COR-L47 (cell line): Measurements from ENCODE around the gene ARHGDIA.
A peak's percentile ranks its signal among the peaks of the same experiment; 100 is the strongest.
"Not testable (repeated sequence)": the region's sequence is repeated elsewhere in the genome, so short reads cannot be mapped to it uniquely, and the experiment has no call there.

Experiments used
- DNase-seq: peaks from one replicate; lab custom pipeline; 2025; lab: John Stamatoyannopoulos, UW

Gene ARHGDIA

DNA sequence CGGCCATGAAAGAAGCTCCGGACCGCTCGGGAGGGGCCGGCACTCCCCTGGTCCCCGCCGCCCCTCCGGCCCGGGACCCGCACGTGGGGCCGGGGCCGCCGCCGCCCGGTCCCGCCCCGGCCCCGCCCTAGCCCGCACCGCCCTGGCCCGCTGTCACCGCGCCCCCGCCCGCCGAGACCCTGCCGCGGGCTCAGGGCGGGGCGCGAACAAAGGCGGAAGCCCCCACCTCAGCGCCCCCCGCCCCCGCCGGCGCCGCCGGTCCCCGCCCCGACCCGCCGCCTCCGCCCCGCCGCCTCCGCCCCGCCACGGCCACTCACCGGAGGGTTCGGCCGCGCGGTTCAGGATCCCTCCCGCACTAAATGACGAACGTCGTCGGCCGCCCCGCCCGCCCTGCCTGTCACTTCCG is at the start of gene ARHGDIA:
ARHGDIA (minus strand) TSS at position 357 of the 406 bp plus-strand sequence. CDS start 1,407 bp downstream, outside the sequence.
- DNase-seq = peak; percentile 82

GRCh38 chr17:81918832-81919545 is 47.9 kb upstream of the ARHGDIA start:
- DNase-seq = no peak

DNA sequence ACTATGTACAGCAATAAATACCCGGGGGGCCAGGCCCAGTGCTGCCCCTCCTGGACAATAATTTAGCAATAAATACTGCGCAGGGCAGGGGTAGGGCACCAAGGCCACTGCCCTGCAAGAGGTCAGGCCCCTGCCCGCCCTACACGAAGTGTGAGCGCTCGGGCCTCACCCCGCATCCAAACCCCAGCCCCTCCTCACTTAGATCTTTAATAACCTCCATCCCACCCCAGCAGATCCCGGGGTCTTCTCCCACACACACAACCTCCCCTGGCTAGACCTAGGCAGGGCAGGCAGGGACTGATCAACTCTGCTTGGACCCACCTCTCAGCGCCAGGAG is 47.2 kb upstream of the ARHGDIA start:
- DNase-seq = not testable (repeated sequence)

DNA sequence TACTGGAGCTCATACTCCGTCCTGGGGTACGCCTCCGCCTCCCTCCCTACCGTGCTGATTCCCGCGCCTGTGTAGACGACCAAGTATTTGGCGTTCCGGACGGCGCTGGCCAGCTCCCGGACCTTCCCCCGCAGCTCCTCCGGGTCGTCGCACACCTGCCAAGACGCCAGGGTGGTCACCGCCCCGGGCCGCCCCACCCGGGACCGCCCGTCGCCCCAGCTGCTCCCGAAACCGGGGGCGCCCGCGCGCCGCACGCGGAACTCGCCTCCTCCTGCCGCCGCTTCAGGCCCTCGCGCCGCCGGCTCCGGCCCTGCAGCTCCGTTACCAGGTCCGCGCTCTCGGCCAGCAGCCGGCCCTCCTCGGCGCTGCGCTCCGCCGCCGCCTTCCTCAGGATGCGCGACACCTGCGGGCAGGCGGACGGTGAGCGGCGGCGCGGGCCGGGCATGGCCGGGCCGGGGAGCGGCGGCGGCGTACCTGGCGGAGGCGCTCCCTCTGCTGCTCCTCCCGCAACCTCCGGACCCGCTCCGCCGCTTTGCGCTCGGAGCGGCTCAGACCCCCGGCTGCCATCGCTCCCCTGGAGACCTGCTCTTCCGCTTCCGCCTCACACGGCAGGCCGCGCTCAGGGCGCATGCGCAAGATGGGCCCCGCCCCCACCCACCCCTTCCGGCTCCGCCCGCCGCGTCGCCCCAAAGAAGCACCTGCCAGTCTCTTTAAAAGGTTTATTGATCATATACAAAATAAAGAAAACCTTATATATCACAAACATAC is 46.6 kb upstream of the ARHGDIA start, which contains the start of gene SIRT7:
SIRT7 (minus strand) TSS at position 612 of the 768 bp plus-strand sequence; CDS start at position 567, 45 bp downstream.
- peak; percentile 73 for DNase-seq

DNA sequence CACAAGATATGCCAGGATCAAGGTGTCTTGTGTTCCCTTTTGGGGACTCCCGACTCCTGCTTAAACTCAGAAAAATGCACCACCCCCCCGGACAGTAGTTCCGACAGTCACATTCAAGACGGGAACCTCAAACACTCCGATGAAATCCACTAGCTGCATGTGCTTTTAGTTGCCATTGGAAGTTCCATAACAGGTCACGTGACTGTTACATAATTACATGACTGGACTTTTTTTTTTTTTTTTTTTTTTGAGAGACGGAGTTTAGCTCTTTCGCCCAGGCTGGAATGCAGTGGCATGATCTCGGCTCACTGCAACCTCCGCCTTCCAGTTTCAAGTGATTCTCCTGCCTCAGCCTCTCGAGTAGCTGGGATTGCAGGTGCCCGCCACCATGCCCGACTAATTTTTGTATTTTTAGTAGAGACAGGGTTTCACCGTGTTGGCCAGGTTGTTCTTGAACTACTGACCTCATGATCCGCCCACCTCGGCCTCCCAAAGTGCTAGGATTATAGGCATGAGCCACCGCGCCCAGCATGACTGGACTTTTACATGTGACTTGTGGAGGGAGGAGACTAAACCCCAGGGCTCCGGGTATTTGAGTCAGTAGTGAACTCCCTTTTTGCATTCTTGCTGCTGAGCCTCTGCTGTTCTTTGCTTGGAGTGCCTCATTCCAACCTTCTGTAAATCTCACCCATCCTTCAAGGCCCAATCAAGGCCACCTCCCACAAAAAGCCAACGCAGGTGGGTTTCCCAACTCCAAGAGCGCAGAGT is 45.3 kb upstream of the ARHGDIA start:
- DNase-seq = no peak

DNA sequence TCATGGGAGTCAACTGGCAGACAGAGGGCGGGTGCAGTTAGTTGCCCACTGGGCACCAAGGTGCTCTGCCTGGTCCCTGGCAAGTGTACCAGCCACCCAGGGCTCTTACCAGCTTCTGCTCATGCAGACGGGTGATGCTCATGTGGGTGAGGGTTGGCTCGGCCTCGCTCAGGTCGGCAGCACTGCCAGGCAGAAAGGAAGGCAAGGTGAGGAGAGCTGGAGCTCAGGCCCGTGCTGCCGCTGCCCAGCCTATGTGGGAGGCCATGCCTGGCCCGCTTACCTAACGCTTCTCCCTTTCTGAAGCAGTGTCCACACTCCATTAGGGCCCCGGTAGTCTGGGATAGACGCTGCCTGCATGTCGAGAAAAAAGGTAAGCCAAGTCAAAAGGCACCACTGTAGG is 44.2 kb upstream of the ARHGDIA start:
- DNase-seq = no peak

DNA sequence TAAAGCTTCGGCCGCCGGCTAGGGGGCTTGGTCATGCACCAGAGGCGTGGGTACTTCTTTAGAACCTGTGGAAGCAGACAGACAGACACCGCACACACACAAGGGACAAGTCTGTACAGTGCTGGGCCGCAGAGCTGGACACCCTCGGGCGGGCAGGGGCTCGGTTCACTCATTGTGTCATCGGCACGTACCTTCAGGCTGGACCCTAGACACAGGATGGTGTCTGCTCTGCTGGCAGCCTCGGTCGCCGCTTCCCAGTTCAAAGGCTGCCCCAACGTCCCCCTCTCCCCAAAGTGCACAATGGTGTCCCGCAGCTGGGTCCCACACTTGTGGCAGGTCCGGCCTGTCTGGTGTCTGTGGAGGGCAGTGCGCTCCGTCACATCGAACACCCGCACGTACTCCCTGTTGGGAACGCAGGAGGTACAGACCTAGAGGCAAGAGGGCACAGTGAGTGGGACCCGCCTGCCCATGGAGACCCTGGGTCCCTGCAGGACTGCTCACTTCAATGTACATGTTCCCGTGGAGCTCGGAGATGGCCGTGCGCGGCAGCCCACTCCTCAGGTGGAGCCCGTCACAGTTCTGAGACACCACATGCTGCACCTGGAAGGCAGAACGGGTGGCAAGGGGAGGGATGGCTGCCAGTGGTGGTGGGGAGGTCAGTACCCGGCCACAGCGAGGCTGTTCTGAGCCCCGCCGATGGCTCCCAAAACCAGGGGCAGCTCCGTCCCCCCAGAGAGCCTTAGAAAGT is 43.1 kb upstream of the ARHGDIA start:
- DNase-seq = no peak

GRCh38 chr17:81913394-81914102 is 42.4 kb upstream of the ARHGDIA start:
- no peak for DNase-seq

DNA sequence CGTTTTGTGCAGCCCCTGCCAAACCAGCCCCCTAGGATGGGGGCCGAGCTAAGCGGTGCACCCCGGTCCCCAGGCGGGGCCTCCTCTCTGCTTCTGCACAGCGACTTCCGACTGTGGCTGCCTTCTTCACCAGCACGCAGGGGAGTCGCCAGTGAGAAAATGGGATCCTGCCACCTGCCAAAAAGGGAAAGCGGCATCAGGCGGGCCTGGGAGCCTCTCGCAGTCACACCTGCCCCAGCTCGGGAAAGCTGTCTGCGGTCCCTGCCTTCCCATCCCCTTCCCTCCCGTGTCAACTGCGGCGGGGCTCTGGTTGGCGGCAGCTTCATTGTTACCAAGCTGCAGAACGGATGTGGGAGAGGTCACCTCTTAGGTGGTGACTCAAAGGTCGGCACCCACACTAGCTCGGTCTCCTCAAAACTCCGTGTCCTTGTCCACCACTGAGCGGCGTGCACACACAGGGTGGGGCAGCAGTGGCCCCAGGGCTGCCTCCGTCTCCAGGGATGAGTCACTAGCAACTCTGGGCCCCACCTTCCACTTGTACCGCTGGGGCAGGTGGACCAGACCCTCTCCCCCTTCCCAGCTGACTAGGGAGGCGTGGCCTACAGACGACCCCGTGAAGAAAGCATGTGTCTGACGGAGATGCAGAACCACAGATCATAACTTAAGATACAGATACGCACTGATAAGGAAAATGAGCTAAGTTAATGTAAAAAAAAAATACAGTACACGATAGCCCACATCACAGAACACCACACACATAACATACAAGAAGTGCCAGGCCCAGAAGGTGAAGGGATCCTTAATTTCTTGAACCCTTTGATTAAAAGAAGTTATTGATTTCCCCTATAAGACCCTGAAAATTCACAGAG is 41.5 kb upstream of the ARHGDIA start:
- no peak for DNase-seq

DNA sequence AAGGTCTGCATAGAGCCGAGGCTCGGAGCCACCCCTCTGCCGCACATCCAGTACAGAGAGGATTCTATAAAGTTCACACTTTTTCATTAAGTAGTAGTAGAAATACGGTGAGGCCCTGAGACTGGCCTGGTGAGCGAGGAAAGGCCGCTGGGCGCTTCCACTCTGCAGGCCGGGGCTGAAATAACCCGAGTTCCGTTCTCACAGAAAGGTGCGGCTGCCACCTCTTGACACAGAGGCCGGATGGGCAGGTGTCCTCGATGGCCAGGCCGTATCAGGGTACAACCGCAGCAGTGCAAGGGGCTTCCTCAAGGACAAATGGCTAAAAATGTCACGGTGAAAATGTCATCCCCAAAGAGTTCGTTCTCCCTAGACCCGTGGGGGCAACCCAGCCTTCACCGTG is 40.8 kb upstream of the ARHGDIA start:
- no peak for DNase-seq

DNA sequence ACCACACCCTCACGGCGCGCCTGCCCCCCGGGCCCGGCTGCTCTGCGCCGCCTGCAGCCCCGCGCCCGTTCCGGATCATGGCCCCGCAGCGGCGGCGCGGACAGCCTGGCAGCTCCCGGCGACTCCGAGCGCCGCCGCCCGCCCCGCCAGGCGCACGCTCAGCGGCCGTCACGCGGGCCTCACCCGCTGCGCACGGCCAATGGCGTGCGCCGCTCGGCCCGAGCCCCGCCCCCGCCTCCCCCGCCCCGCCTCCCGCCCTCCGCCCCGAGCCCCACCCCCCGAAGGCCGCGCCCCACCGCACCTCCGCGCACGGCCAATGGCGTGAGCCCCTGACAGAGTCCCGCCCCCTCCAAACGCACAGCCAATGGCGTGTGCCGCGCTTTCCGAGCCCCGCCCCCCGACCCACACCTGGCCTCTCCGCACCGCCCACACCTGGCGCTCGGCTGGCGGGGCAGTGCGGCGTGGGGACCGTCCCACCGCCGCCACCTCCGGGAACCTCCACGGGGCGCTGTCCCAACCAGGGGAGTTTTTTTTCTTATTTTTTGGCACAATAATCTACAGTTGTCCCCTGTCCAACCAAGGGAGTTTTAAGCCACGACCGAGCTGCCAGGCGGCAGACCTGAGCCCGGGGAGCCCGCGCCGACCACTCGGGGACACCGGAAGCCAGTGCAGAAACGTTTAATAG is 40.3 kb upstream of the ARHGDIA start, which contains the start of gene PCYT2:
PCYT2 (minus strand) TSS at position 123 of the 685 bp plus-strand sequence; CDS start at position 79, 44 bp downstream.
- peak; percentile 93 for DNase-seq

- no peak for DNase-seq
Observed at GRCh38 chr17:81910840-81911276, 39.7 kb upstream of the ARHGDIA start.

GRCh38 chr17:81909966-81910839 is 39.1 kb upstream of the ARHGDIA start:
- DNase-seq = no peak

GRCh38 chr17:81909231-81909630 is 38.1 kb upstream of the ARHGDIA start:
- no peak for DNase-seq

GRCh38 chr17:81908793-81909192 is 37.7 kb upstream of the ARHGDIA start:
- DNase-seq = no peak

- DNase-seq = no peak
Observed at GRCh38 chr17:81907219-81908145, 36.3 kb upstream of the ARHGDIA start.

DNA sequence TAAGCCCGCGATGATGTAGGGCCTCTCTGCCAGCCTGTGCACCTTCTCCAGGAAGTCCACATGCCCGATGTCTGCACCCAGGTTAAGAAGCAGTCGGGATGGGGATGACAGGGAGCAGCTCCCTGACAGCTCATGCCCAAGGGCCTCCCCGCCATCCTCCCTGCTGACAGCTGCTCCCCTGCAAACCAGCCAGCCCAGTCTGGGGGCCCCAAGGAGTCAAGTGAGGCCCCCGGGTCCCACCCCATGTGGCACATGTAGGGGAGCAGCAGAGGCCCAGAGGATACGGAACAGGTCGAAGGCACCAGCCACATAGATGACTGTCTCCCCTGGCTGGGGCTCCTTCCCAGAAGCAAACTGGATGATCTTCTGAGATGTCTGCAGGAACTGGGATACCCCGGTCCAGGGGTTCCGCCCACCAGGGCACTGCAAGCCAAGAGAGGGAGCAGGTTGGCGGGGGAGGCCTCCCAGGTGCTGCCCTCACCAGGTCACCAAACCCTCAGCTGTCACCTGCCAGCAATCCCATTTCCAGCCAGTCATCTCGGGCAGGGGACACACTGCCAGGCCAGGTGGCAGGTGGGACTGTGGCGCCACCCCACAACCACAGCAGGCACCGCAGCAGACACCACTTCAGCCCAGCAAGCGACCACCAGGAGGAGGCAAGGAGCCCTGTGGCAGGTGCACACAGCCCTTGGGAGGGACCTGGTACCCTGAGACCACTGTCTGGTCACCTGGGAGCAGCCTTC is 35.5 kb upstream of the ARHGDIA start:
- peak; percentile 18 for DNase-seq
